ENCODE results near the gene PNP. TPM values are rescaled to one million over a fixed set of nuclear protein-coding genes. Genes with fewer than 3 reads are reported as not detected.
"Not testable (repeated sequence)": the region's sequence is repeated elsewhere in the genome, so short reads cannot be mapped to it uniquely, and the experiment has no call there.

PNP gene
- total RNA-seq, 2 donors from 2014 or later = 52.8 to 59.8 TPM

GRCh38 chr14:20507537-20507936, 38.3 kb downstream of the PNP start:
- H3K4me1 Mint-ChIP-seq; DNase-seq; H3K36me3 Mint-ChIP-seq (ENCODE audit: low read depth); H3K27ac Mint-ChIP-seq; H3K36me3 ChIP-seq (ENCODE audit: control insufficient read depth, insufficient read depth, low read length); H3K27ac ChIP-seq (ENCODE audit: low read depth, low read length); H3K9ac ChIP-seq (ENCODE audit: extremely low read depth, low read length, poor library complexity, severe bottlenecking); H3K4me3 ChIP-seq (ENCODE audit: low read length); H3K4me1 ChIP-seq (ENCODE audit: control insufficient read depth, insufficient read depth, low read length); H3K27me3 ChIP-seq (ENCODE audit: control insufficient read depth, insufficient read depth, low read length, poor library complexity, severe bottlenecking); H3K4me3 Mint-ChIP-seq; H3K9me3 ChIP-seq (ENCODE audit: control insufficient read depth, low read length); H3K27me3 Mint-ChIP-seq (ENCODE audit: insufficient read depth): not testable (repeated sequence)
- WGBS, 2 experiments (ENCODE audit: insufficient coverage in 1 of 2, insufficient read length in 1 of 2) = 93% methylated on average over 2 of the region's 3 CpGs; no CpG with 5 or more reads in 1 of the 2 experiments
- H3K9me3 Mint-ChIP-seq = peaks cover 12% of the 10 kb centered on the region

GRCh38 chr14:20508367-20508766, 39.2 kb downstream of the PNP start:
- no peaks in the 10 kb centered on the region for H3K9me3 ChIP-seq (ENCODE audit: control insufficient read depth, low read length)
- H3K36me3 ChIP-seq (ENCODE audit: control insufficient read depth, insufficient read depth, low read length) = no peaks in the 10 kb centered on the region
- Mint-ChIP-seq H3K36me3 (ENCODE audit: low read depth) (no peaks in the 10 kb centered on the region), H3K9me3 (peaks cover 12% of the 10 kb centered on the region), H3K27me3 (ENCODE audit: insufficient read depth) (peaks cover 4% of the 10 kb centered on the region), H3K4me3 (no peak overlapping the region), H3K4me1 (peaks cover 8% of the 10 kb centered on the region), H3K27ac (no peak overlapping the region)
- DNase-seq = no peak
- H3K4me1 ChIP-seq (ENCODE audit: control insufficient read depth, insufficient read depth, low read length) = no peaks in the 10 kb centered on the region
- WGBS, 2 experiments (ENCODE audit: insufficient coverage in 1 of 2, insufficient read length in 1 of 2) = 95 to 96% methylated on average over 5 to 8 of the region's 8 CpGs
- no peak overlapping the region for H3K9ac ChIP-seq (ENCODE audit: extremely low read depth, low read length, poor library complexity, severe bottlenecking)
- H3K27ac ChIP-seq (ENCODE audit: low read depth, low read length) = no peak overlapping the region
- H3K4me3 ChIP-seq (ENCODE audit: low read length) = no peak overlapping the region
- no peak for TF ChIP-seq CTCF (conservative IDR thresholded peaks at IDR 0.05)
- H3K27me3 ChIP-seq (ENCODE audit: control insufficient read depth, insufficient read depth, low read length, poor library complexity, severe bottlenecking) = no peaks in the 10 kb centered on the region

- no peak overlapping the region for H3K4me3 Mint-ChIP-seq
Observed at GRCh38 chr14:20512177-20512905, 43.1 kb downstream of the PNP start.

More at GRCh38 chr14:20512177-20512905, 43.1 kb downstream of the PNP start:
- no peak for TF ChIP-seq CTCF (conservative IDR thresholded peaks at IDR 0.05)
- H3K9me3 ChIP-seq (ENCODE audit: control insufficient read depth, low read length) = no peaks in the 10 kb centered on the region
- no peak overlapping the region for H3K9ac ChIP-seq (ENCODE audit: extremely low read depth, low read length, poor library complexity, severe bottlenecking)
- H3K4me3 ChIP-seq (ENCODE audit: low read length) = no peak overlapping the region
- H3K27me3 ChIP-seq (ENCODE audit: control insufficient read depth, insufficient read depth, low read length, poor library complexity, severe bottlenecking) = no peaks in the 10 kb centered on the region
- Mint-ChIP-seq H3K4me1 (peaks cover 9% of the 10 kb centered on the region), H3K27ac (no peak overlapping the region), H3K27me3 (ENCODE audit: insufficient read depth) (peaks cover 1% of the 10 kb centered on the region), H3K36me3 (ENCODE audit: low read depth) (no peaks in the 10 kb centered on the region), H3K9me3 (no peaks in the 10 kb centered on the region)
- no peak for DNase-seq
- no peaks in the 10 kb centered on the region for H3K4me1 ChIP-seq (ENCODE audit: control insufficient read depth, insufficient read depth, low read length)
- whole genome bisulfite sequencing, 2 experiments (ENCODE audit: insufficient coverage in 1 of 2, insufficient read length in 1 of 2) = 80 to 88% methylated on average over 4 to 7 of the region's 7 CpGs
- H3K27ac ChIP-seq (ENCODE audit: low read depth, low read length) = no peak overlapping the region
- H3K36me3 ChIP-seq (ENCODE audit: control insufficient read depth, insufficient read depth, low read length) = no peaks in the 10 kb centered on the region

All from endodermal cell (in vitro differentiated cells).